Stimulated activated CD4-positive, alpha-beta T cell treated with anti-CD3 and anti-CD28 coated beads, Interleukin-2, amount 100 ng/mL, for 24 hours (primary cell): ENCODE data around the gene CFAP77.

Experiments used
- DNase-seq, 2 donors: peaks; one replicate each; pipeline ENCODE4 v3.0.0-alpha.2; 2020

The CFAP77 gene

DNA sequence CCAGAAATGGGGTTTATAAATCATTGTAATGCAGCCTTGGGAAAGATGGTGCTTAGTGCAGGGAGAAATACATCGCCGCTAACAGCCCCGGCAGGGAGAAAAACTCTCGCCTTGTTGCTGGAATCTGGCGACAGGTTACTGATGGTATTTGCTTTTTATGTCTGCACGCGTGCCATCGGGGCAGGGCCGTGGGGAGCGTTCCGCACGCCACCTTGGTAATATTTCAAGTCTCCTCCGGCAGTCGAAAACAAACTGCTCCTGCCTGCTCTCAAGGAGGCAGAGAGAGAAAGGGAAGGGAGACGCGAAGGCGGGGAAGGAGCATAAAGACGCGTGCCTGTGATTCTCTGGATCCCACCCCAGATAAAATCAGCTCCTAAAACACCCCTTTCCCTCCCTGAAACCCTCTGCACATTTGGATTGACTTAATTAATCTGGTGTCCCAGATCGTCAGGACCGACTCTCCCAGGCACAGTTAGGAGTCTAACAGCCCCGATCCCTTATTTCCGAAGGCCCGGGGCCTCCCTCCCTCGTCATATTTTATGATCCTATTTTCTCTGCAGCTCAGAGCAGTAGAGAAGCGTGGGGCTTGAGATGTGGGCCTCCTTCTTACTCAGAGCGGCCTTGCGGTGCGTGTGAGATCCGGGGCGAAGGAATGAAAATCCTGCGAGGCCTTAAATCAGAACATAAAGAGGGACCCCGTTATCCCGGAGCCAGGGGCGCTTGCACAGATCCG is 47.7 kb downstream of the CFAP77 start:
- DNase-seq, result no peak

DNA sequence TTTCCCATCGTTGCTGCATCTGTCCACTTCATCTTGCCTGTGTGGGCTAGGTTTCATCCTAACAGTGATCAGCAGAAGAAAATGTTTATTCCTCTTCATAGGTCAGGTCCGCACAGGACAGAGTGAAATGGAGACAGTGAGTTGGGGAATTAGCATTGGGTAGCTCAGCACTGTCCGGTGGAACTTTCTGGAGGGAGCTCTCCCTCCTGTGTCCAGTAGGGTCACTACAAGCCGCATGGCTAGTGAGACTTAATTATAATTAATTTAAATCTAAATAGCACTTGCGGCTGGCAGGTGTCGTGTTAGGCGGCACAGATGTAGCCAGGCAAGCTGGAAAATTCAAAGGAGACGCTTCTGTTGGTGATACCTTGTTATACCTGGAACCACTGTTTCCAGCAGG is 48.4 kb downstream of the CFAP77 start:
- no peak for DNase-seq

DNA sequence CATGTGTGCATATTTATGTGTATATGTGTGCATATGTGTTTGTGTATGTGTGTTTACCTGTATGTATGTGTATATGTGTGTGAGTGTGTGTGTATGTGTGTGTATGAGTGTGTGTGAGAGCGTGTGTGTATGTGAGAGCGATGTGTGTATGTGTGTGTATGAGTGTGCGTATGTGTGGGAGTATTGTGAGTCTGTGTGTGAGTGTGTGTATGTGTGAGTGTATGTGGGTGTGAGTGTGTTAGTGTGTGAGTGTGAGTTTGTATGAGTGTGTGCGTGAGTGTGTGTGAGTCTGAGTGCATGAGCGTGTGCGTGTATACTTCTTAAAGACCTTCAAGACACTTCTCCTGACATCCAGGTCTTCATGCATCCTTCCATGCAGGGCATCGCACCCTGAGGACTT is 49.6 kb downstream of the CFAP77 start:
- no peak for DNase-seq

DNA sequence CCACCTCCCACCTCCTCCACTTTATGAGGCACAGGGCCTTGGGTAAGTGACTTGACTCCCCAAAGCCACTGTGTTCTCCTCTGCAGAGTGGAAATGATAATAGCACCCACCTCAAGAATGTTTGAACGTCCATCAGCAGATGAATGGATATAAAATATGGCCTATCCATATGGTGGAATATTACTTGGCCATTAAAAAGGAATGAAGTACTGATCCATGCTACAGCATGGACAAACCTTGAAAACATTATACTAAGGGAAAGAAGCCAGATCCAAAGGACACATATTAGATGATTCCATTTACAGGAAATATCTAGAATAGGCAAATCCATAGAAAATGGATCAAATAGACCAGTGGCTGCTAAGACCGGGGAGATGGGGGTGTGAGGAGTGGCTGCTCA is 50.2 kb downstream of the CFAP77 start:
- no peak for DNase-seq

DNA sequence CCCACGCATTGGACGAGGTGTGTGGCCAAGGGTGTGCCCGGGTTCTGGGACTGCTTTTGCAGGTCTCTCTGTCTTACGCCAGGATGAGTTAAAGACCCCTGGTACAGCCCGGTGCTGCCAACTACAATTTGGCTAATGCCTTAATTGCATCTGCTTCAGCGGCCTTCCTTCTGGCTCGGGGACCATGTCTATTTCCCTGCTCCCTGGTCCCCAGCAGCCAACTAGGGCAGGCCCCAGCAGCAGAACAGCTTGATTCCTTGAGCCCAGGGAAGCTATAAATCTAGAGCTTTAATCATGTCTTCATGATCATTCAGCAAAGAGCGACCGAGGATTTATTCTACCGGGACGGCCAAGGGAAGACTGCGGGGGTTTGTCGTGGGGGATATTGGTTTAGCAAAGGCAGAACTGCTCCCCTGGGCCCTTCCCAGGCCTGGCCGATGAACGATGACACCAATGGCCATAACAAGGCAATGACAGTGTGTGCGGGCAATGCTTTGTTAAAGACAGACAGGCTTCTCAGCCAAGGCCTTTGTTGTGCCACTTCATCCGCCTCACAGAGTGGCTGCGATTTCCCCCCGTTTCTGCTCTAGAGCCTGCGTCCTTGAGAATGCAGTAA is 51.4 kb downstream of the CFAP77 start:
- no peak for DNase-seq

DNA sequence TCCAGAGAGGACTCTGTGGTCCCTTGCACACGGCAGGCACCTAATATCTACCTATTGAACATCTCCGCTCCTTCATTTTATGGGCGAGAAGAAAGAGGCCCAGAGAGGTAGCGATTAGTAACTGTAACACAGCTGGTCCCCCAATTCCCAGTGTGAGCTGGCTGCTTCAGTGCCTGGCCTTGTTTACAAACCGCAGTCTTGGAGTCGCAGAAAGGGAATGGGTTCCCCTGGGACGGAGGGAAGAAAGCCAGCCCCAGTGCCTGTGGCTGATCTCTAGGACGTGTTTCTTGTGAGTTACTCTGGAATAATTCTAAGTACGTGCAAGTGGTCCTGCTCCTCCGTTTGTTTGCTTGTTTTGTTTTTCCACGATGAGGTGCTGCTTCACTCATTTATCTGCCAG is 52.0 kb downstream of the CFAP77 start:
- no peak for DNase-seq

DNA sequence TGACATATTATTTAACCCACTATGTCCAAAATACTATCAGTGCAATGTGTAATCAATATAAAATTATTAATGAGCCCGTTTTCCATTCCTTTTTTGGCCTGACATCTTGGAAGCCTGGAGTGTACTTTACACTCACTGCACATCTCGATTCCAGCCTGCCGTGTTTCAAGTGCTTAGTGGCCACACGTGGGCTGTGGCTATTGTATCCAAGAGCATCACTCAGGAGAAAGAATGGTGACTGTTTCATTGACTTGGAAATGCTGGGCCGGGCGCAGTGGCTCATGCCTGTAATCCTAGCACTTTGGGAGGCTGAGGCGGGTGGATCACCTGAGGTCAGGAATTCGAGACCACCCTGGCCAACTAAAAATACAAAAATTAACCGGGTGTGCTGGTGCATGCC is 54.5 kb downstream of the CFAP77 start:
- no peak for DNase-seq

DNA sequence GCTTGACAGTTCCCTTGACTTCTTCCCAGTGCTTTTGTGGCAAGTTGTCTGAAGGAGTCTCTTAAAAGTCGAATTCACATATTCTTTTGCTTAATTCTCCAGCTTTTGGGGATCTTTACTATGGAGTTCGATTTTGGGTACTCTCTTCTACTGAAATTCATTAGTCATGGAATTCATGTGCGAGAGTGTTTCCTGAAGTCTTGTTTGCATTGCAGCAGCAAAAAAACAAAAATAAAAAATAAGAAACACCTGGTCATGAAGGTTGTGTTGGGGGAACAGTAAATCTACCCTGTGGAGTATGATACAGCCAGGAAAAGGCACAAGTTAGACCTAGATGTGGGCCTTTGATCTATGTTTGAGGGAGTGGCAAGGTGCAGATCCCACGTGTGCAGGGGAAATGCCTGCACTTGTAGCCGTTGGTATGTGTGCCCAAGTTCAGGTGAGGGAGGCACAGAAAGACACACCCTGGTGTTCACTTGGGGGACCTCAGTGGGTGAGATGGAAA is 55.2 kb downstream of the CFAP77 start:
- DNase-seq, result no peak

DNA sequence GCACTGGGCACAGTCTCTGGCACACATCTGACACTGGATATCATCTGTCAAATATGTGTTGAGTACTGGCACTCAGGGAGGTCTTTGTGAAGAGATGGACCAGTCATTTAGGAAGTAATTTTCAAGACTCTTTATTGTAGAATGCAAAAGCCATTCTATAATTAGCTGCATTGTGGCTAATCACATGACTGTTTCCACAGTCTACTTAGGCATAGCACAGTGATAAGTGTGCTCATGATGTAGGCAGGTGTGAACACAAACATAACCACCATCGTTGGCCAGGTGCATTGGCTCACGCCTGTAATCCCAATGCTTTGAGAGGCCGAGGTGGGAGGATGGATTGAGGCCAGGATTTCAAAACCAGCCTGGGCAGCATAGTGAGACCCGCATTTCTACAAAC is 62.2 kb downstream of the CFAP77 start:
- DNase-seq, result no peak

DNA sequence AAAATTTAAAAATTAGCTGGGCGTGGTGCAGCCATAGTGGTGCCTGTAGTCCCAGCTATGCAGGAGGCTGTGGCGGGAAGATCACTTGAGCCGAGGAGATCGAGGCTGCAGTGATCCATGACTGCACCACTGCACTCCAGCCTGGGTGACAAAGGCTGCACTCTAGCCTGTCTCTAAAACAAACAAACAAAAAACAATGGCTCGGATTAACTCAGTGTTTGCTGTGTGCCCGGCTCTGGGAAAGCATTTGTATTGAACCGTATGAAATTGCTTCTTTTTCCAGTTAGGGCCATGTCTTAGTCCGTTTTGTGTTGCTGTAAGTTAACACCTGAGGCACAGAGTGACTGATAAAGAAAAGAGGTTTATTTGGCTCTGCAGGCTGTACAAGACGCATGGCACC is 62.6 kb downstream of the CFAP77 start:
- no peak for DNase-seq

DNA sequence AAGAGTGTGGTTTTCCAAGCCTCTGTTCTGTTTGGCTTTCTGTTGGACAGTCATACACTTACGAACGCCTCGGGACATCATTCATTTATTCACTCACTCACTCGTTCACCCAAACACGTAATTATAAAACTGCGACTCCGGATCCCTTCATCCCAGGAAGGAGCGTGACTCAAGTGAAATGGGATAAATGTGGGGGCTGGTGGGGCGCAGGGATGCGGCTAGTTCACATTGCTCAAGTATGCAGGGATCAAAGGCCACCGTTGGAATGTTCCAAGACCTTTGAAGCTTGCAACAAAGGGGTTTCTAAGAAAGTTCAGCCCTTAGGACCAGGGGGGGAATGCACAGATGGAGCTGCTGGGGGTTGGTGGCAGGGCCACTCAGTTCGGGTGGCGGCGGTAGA is 64.2 kb downstream of the CFAP77 start:
- DNase-seq, result no peak

DNA sequence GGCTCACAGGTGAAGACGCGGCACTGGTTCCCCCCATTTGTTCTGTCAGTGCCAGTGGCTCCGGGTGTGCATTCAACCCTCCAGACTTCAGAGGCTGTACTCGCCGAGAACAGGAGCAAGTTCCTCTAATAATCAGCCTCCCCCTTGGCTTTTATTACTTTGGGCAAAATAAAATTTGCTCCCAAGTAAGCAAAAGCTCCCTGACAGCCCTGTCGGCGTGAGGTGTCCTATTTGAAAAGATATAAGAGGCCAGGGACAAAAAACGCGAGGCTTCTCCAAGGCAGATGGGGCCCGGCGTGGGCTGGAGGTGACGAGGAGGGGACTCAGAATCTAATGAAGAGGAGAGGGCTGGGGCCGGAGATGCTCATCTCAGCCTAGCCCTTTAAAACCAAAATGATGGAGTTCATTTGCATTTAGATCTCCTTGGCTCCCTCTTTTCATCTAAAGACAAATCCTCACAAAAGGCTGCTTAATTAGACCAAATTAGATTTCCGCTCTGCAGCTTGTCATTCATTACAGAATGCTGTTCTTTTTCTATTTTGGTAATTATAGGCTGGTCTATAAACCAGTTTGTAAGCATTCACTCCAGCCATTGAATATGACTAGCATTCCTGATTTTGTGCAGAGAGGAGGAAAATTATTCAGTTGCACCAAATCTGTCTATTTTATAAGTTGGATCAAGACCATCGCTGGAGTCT is 68.5 kb downstream of the CFAP77 start:
- no peak for DNase-seq

DNA sequence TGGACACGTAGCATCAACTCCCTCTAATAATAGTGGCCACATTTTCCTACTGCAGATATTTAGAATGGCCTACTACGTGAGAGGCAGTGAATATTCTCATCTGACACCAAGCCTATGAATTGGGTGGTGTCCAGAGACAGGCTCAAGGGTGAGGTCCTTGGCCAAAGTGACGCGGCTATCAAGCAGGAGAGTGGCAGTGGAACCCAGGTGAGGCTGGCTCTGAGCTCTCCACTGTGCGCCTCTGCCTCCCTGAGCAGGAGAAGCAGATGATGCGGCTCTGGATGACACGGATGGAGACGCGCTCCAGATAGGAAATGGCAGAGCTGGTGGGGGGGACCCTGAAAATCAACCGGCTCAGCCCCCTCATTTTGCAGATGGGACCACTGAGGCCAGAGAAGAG is 69.7 kb downstream of the CFAP77 start:
- no peak for DNase-seq

DNA sequence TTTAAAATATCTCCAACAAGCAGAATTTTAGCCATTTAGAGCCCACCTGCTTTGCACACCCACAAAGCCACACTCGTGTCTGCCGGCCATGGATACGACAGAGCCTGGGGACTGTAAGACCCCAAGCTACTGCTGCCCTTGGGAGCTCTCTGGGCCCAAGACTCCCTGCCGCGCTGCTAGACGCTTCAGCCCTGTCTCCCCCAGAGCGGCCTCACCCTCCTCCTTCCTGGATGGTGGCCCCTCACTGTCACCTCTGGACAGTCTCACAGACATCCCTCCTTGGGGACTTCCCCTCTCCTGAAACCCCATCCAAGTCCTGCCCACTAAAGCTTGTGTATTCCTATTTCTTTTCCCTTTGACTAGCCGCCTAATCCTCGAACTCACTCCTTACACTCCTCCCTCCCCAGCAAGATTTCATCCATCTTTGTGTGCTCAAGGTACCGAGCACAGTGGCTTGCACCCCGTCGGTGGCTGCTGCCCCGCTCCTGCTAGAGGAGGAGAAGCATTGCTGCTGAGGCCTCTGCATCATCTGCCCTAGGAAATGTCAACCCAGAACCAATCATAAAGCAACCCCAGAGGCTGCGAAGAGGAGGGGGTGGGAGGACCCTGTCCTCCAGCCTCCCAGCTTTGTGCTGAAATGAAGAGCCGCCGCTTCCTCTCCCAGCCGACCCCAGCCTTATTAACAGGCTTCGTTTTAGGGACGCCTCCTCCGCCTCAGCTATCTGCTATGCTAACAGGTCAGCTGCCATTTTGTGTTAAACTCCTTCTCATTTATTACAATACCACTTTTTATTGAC is 71.2 kb downstream of the CFAP77 start:
- DNase-seq, result no peak

DNA sequence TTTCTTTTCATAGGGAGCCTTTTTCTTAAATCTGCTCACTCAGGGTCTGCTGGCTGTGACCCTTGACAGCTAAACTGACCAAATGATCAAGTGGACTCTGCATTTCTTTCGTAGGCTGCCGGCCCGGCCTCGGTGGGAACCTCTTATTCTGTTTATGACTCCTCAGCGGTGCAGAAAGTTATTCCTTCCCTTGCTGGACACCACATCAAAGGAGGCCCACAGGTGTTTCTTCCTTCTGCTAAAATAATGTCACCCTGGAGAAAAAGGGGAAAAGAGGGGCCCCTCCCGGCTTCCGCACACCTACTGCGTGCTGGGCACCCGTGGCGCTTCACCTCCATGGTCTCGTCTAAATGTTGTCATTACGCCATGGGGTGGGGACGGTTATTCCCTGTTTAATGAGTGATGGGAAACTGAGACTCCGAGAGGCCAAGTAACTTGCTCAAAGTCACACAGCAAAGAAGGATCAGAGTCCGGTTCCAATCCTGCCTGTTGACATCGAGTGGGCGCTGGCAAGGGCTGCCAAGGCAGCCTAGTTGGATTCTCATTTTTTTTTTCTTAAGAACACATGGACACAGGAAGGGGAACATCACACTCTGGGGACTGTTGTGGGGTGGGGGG is 72.3 kb downstream of the CFAP77 start:
- DNase-seq, result no peak

DNA sequence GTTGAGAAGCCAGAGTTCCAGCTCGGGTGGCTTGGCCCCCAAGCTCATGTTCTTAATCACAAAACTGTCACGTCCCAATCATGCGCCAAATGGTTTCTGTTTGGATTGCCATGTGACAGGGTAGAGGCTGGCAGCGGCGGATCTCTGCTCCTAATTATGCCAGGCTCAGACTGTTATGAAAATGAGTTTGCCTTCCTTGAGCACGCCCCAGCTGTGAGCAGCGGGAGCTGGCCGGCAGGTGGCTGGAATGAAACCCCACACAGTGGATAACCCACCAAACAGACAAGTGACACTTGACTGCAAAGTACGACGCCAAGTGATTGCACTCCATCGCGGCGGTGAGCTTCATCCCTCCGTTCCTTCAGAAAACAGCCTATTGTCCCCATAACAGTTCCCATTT is 75.4 kb downstream of the CFAP77 start:
- no peak for DNase-seq

DNA sequence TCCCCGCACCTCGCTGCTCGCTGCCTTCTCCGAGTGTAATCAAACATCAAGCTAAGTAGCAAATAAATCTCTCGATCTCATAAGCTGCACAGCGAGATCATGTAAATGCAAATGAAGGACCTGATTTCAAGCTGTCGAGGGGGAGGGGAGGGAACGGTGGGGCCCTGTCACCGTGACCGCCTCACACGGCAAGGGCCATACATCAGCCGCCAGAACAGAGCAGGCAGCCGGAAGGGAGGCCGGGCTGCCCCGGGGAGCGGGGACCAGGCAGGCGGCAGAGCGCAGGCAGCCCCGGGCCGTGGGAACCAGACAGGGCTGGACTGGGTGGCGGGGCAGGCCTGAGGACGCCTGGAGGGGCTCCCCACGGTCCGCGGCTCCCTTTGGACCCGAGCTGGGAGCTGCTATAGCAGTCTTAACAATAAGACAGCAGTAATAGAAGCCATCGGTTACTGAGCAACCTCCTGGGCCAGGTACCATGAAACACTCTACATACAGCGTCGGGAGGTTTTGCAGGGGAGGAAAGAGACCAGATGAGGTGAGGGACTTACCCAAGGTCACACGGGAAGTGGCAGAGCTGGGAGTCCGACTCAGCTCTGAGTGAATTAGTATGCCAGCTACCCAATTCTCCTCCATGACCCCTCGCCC is 76.8 kb downstream of the CFAP77 start:
- DNase-seq, result peak; percentile 52 to 59

DNA sequence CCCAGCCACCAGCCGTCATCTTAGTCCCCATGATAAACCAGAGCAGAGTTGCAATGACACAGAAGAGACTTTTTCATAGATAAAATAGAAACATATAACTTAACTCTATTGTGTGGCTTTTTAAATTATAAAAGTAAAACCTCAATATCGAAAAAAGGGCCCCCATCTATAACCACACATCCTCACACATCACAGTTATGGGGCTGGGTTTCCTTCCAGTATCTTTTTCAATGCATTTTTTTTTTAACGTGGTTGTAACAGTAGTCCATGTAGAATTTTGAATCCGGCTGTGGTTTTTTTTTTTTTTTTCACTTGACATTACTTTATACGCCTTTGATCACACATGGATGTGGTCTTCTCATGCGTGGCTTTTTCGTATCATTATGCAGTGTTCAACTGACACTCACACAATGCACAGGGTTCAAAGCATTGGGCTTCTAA is 77.4 kb downstream of the CFAP77 start:
- DNase-seq, result no peak

DNA sequence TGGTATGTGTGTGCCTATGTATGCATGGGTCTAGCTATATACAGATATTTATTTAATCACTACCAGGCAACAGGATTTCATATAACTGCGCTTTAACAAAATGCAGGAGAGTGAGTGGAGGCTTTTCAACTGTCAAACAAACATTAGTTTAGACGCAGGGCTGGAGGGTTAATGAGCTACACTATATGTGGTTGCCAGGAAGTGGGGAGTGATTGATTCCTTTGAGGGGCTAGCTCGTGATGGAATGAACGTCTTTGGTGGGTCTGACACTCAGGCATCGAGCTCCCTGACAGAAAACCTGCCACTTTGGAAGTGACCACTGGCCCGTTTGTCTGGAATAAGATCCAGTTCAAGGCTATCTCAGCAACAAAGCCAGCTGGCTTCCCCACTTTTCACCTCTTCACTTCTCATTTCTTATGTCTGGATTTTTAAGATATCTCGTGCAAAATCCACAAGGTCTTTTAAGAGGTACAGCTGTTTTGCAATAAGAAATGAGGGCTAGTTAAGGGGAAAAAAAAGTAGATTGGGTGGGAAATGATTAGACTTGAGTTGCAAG is 78.0 kb downstream of the CFAP77 start:
- no peak for DNase-seq

DNA sequence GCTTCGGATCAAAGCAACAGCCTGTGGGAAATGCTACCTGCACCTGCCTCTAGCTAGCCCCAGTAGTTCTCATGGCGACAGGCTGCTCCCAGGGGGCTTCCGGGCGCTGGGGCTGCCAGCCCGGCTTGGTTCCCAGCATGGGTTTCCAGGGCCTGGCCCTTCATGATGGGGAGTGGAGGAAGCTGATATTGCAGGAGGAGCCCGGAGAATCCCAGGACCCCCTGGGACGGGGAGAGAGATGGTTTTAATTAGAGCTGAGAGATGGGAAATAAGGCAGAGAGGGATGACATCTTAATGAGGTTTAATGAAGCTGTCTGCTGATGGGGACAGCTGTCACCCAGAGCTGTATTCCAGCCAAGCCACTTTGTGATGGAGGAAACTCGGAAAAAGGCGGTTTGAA is 78.6 kb downstream of the CFAP77 start:
- DNase-seq, result no peak

DNA sequence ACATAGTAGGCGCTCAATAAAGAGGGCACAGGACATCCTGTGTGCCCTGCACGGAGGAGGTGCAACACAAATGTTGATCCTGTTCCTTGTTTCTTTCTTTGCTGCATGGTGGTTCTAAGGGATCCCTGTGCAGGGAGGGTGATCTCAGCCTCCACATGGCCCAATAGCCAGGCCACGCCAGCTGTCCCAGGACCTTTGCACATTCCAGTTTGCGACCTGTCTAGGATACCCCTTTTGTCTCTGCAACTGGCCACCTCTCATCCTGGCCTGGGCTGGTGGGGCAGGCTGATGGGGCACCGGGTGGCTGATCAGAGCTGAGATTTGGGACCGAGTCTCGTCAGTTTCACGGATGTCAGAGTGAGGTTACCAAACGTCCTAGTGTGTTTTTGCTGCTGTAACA is 79.5 kb downstream of the CFAP77 start:
- no peak for DNase-seq

DNA sequence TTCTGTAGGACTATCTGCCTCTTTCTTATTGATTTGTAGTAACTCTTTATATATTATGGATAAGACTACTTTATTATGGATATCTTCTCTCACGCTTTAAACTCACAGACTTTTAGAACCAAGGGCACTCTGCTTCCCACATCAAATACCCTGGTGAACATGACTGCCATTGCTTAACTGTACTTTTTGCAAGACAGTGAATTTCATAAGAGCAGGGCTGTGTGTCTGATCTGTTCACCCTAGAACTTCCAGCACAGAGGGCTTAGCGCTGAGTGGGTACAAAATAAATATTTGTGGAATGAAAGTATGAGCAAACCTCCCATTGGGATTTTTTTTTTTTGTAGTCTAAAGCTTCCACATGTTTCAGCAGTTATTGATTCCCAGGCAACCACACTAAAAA is 84.8 kb downstream of the CFAP77 start:
- DNase-seq, result no peak
